Right lobe of liver (tissue), 6 donors: ENCODE data around the gene SAMD1. TPM values are rescaled to one million over a fixed set of nuclear protein-coding genes. Genes with fewer than 3 reads are reported as not detected.
A peak's percentile ranks its signal among the peaks of the same experiment; 100 is the strongest.

Experiments
- ATAC-seq, 4 donors: fragments of 200-7000 bp; cut with Tn5 transposase; one replicate each; pipeline ENCODE4 v1.9.1; 2020; ENCODE audit warnings: mild to moderate bottlenecking in 4 of 4, moderate library complexity in 4 of 4
- DNase-seq, 3 donors: peaks; one replicate each; pipeline ENCODE4 v3.0.0-alpha.2; 2020
- H3K27ac ChIP-seq, 3 donors: fragments of 200-600 bp; one replicate each; pipeline ENCODE4 v1.8.0; 2022
- H3K27me3 ChIP-seq, 2 donors: fragments of 200-600 bp; one replicate each; pipeline ENCODE4 v1.8.0; 2022
- H3K36me3 ChIP-seq, 4 donors: fragments of 200-600 bp; sonication (generic) in 1 of 4; one replicate each; pipeline versions ENCODE4 v1.5.1 to v1.8.0; 2017 to 2022; ENCODE audit warnings: control low read depth in 1 of 4
- H3K4me1 ChIP-seq, 4 donors: fragments of 200-600 bp; sonication (generic) in 1 of 4; one replicate each; pipeline versions ENCODE4 v1.5.1 to v1.8.0; 2017 to 2022; ENCODE audit warnings: control low read depth in 1 of 4
- H3K4me3 ChIP-seq, 3 donors: fragments of 200-600 bp; one replicate each; pipeline ENCODE4 v1.8.0; 2022
- H3K9me3 ChIP-seq, 4 donors: fragments of 200-600 bp; sonication (generic) in 1 of 4; one replicate each; pipeline versions ENCODE4 v1.5.1 to v1.8.0; 2017 to 2022; ENCODE audit warnings: control low read depth in 1 of 4
- CTCF ChIP-seq, 4 donors: fragments of 200-600 bp in 3 of 4; fragments of 450-650 bp in 1 of 4; IDR thresholded peaks; one replicate each; pipeline versions ENCODE4 v1.5.1 to v1.8.0; 2016 to 2022; ENCODE audit warnings: antibody characterized with exemption in 4 of 4, mild to moderate bottlenecking in 2 of 4
- POLR2A ChIP-seq: fragments of 450-650 bp; IDR thresholded peaks from one replicate; pipeline ENCODE4 v1.6.1; 2017; ENCODE audit warnings: antibody characterized with exemption, mild to moderate bottlenecking
- WGBS: methylation state at CpG from one replicate; pipeline ENCODE4 v1.1.6; 2018; ENCODE audit warnings: low coverage, low lambda C conversion rate; ENCODE audit not compliant: insufficient coverage; ENCODE audit errors: missing lambda C conversion rate; 5-methylcytosine and 5-hydroxymethylcytosine counted together
- intact Hi-C, 2 donors: fragments of 100-400 bp; cut with DNase I; formaldehyde crosslinking; loops; one replicate each; pipeline versions ENCODE4 v1.11.2 to v1.14.1; 2022
- total RNA-seq, 6 experiments: library from RNA; depleted of rRNA in 2 of 6; stranded (reverse); fragments of >200 nt in 2 of 6; fragmentation: NEBNext Ultra II Directional in 3 of 6; extraction: Animal tissue kit (Norgen Biotek cat#: 25700) in 3 of 6; gene quantifications; one replicate each; pipeline versions ENCODE4 v1.1.0 to v1.2.4, GENCODE V29; 2016 to 2023
- donor health status: DM: no; HTN: yes; CAD: no.
- donor health status: DM: no; HTN: no; CAD: no.
- donor health status: DM: no; HTN: no; CAD: no.
- donor health status: DM: no; HTN: yes; CAD: no.
- donor health status: DM: no; HTN: yes; CAD: no.

The SAMD1 gene
- total RNA-seq, 6 experiments from 2014 or later, result 10.0 to 25.3 (median 15.6) TPM

- intact Hi-C loops, result no loop called here
- ATAC-seq (peak; percentile 27 to 52 (median 36)), DNase-seq (peak; percentile 61 to 74 (median 69))
- Histone ChIP-seq H3K9me3 (no peaks in the 10 kb centered on the region), H3K27me3 (no peaks in the 10 kb centered on the region), H3K4me3 (peak overlapping the region in 2 of 3 donors; percentile 1 to 39), H3K36me3 (no peaks in the 10 kb centered on the region), H3K27ac (peak overlapping the region; percentile 70 to 84 (median 78)), H3K4me1 (peaks cover 0 to 40% (median 21%) of the 10 kb centered on the region in 4 donors)
- TF ChIP-seq CTCF (IDR thresholded peaks at IDR 0.05) (no peak), POLR2A (no peak)
- 26% methylated on average over 10 of the region's 12 CpGs for WGBS
Measured at GRCh38 chr19:14112809-14113385, 22.3 kb upstream of the SAMD1 start.

GRCh38 chr19:14112051-14112808 lies 21.7 kb upstream of the SAMD1 start:
- H3K4me1 ChIP-seq, result peaks cover 0 to 40% (median 21%) of the 10 kb centered on the region in 4 donors

GRCh38 chr19:14111486-14111885 lies 20.9 kb upstream of the SAMD1 start:
- DNase-seq (no peak), ATAC-seq (no peak)
- WGBS, result 86% methylated on average over 1 of the region's 1 CpG
- Histone ChIP-seq H3K4me3 (no peak overlapping the region), H3K36me3 (peaks cover 0 to 2% (median 0%) of the 10 kb centered on the region in 4 donors), H3K27me3 (no peaks in the 10 kb centered on the region), H3K27ac (no peak overlapping the region), H3K9me3 (no peaks in the 10 kb centered on the region), H3K4me1 (peaks cover 0 to 37% (median 20%) of the 10 kb centered on the region in 4 donors)
- no peak for TF ChIP-seq POLR2A
- TF ChIP-seq CTCF (IDR thresholded peaks at IDR 0.05), result no peak
- intact Hi-C loops, result no loop called here

More at GRCh38 chr19:14112051-14112808, 21.7 kb upstream of the SAMD1 start:
- DNase-seq (no peak), ATAC-seq (peak; percentile 6 to 47 (median 17))
- WGBS, result 32% methylated on average over 4 of the region's 12 CpGs
- Histone ChIP-seq H3K36me3 (no peaks in the 10 kb centered on the region), H3K27me3 (no peaks in the 10 kb centered on the region), H3K4me3 (peak overlapping the region in 1 of 3 donors; percentile 39), H3K27ac (peak overlapping the region; percentile 70 to 84 (median 78)), H3K9me3 (no peaks in the 10 kb centered on the region)
- intact Hi-C loops, result no loop called here
- TF ChIP-seq POLR2A (no peak), CTCF (IDR thresholded peaks at IDR 0.05) (no peak)

- intact Hi-C loops, result no loop called here
- Histone ChIP-seq H3K9me3 (no peaks in the 10 kb centered on the region), H3K4me1 (peaks cover 0 to 31% (median 16%) of the 10 kb centered on the region in 4 donors), H3K4me3 (no peak overlapping the region), H3K27me3 (no peaks in the 10 kb centered on the region), H3K36me3 (peaks cover 0 to 11% (median 3%) of the 10 kb centered on the region in 4 donors), H3K27ac (no peak overlapping the region)
- 100% methylated on average over 1 of the region's 2 CpGs for WGBS
- TF ChIP-seq POLR2A, result no peak
- no peak for TF ChIP-seq CTCF (IDR thresholded peaks at IDR 0.05)
- DNase-seq (no peak), ATAC-seq (no peak)
Measured at GRCh38 chr19:14110650-14111049, 20.1 kb upstream of the SAMD1 start.
